ENCODE measurements around the gene ASAP2.

ASAP2 gene

DNA sequence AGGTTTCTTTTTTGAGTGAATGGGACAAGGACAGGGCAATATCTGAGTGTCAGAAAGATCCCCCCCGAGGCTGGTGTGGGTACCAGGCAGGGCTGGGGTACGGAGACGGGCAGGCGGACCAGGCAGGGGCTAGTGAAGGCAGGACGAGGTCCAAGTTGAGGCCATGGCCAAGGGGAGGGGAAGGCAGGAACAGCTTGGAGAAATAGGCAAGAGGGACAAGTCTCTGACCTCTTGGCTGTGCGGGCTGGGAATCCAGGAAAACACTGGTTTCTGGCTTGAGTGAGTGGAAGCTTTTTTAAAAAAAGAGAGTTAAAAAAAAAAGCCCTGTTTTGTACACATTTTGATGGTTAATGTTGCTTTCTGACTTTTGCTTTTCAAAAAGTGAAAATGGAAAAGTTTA lies 30.3 kb downstream of the ASAP2 start:
- no peak for ATAC-seq (ENCODE audit: low read depth)
- no peak for DNase-seq (ENCODE audit: low spot score in 2 of 2)
- H3K27me3 Mint-ChIP-seq: peaks cover 19% of the 10 kb centered on the region
- H3K36me3 Mint-ChIP-seq: peaks cover 2% of the 10 kb centered on the region
- H3K9me3 Mint-ChIP-seq: no peaks in the 10 kb centered on the region
- no peaks in the 10 kb centered on the region for H3K4me1 Mint-ChIP-seq
- no peak overlapping the region for H3K4me3 Mint-ChIP-seq
- no peak overlapping the region for H3K27ac Mint-ChIP-seq

DNA sequence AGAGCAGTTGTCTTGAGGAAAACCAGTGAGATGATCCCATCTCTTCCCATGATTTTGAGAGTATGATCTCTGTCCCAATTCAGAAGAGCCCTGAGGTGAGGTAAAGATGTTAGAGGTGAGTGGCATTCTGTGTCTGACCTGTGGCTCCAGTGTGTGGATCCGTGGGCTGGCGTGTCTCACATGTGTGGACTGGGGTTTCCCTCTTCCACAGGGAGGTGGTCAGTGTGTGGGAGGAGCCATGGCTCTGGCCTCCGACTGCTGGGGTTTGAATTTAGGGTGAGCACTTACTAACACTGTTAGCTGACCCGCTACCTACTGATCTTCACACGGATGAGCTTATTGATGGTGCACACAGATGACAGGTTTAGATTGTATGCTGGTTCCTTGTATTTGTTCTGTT lies 31.2 kb downstream of the ASAP2 start:
- ATAC-seq (ENCODE audit: low read depth) (no peak), DNase-seq (ENCODE audit: low spot score in 2 of 2) (no peak)
- Mint-ChIP-seq H3K4me1 (no peaks in the 10 kb centered on the region), H3K36me3 (no peaks in the 10 kb centered on the region), H3K27ac (no peak overlapping the region), H3K9me3 (no peaks in the 10 kb centered on the region), H3K27me3 (peaks cover 15% of the 10 kb centered on the region), H3K4me3 (no peak overlapping the region)

DNA sequence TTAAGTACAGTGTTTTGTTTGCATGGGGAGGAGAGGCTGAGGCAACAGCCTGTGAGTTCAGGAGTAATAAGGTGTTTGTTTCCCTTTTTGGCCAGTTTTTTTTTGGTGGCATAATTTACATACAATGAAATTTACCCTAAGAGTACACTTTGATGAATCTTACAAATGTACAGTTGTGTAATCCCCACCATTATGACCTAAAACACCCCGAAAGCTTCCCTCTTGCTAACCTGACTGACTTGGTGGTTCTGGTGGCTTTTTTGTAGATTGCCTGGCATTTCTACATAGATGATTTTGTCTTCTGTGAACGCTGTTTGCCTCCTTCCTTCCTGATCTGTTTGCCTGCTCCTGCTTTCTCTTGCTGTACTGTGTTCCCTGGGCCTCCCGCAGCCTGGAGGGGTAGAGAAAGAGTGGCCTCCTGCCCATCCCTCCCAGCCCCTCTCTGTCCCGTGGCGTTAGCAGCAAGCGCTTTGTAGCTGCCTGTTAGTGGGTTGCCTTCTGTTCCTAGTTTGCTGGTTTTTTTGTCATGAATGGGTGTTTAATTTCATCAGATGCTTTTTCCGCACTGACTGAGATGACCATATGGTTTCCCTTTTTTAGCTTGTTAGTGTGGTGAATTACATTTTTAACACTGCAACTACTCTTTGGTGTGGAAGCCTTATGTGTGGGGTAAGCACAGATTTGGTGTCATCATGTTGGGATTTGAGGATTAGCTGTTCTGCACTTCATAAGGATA lies 32.1 kb downstream of the ASAP2 start:
- Mint-ChIP-seq H3K4me3 (no peak overlapping the region), H3K27ac (no peak overlapping the region), H3K9me3 (no peaks in the 10 kb centered on the region), H3K4me1 (no peaks in the 10 kb centered on the region), H3K27me3 (peaks cover 13% of the 10 kb centered on the region), H3K36me3 (no peaks in the 10 kb centered on the region)
- DNase-seq (ENCODE audit: low spot score in 2 of 2) (no peak), ATAC-seq (ENCODE audit: low read depth) (no peak)

DNA sequence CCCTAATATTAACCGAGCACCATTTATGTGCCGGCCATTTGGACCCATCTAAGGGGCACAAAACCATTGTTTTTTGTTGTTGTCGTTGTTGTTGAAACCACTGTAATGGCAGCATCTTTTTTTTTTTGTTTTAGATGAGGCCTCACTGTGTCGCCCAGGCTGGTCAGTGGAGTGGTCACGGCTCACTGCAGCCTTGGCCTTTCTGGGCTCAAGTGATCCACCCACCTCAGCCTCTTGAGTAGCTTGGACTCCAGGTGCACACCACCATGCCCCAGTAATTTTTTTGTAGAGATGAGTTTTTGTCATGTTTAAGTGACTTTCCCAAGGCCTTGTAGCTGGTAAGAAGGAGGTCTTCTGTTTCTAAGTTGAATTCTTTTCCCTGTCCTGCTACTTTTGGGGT lies 33.0 kb downstream of the ASAP2 start:
- Mint-ChIP-seq H3K36me3 (no peaks in the 10 kb centered on the region), H3K4me1 (no peaks in the 10 kb centered on the region), H3K27me3 (peaks cover 13% of the 10 kb centered on the region), H3K4me3 (no peak overlapping the region), H3K27ac (no peak overlapping the region), H3K9me3 (no peaks in the 10 kb centered on the region)
- DNase-seq (ENCODE audit: low spot score in 2 of 2) (no peak), ATAC-seq (ENCODE audit: low read depth) (no peak)

DNA sequence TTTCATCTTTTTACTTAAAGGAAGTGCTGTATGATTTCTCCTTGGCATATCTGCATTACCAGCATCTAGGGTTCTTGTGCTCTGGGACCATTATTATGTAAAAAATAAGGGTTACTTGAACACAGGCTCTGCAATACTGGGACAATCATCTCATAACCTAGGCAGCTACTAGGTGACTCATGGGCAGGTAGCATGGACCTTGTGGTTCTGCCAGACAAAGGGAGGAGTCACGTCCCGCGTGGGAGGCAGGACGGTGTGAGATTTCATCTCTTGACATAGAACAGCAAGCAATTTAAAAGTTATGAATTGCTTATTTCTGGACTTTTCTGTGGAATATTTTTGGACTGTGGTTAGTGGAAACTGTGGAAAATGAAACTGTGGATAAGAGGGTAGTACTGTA lies 34.1 kb downstream of the ASAP2 start:
- H3K4me3 Mint-ChIP-seq: no peak overlapping the region
- ATAC-seq (ENCODE audit: low read depth): no peak

DNA sequence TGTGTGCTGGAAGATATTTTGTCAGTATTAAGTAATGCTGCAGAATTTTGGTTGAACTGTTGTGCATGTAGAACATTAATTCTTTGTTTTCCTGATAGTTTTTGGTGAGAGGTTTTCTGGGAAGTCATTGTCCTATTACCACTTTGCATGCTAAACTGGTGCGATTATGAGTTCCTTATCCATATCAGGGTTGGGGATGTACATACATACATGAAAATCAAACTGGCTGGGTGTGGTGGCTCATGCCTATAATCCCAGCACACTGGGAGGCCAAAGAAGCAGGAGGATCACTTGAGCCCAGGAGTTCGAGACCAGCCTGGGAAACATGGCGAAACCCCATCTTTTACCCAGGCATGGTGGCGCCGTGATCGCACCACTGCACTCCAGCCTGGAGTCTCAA lies 34.6 kb downstream of the ASAP2 start:
- Mint-ChIP-seq H3K9me3 (no peaks in the 10 kb centered on the region), H3K4me1 (no peaks in the 10 kb centered on the region), H3K36me3 (no peaks in the 10 kb centered on the region), H3K27ac (no peak overlapping the region), H3K4me3 (no peak overlapping the region), H3K27me3 (peaks cover 11% of the 10 kb centered on the region)
- DNase-seq (ENCODE audit: low spot score in 2 of 2) (no peak), ATAC-seq (ENCODE audit: low read depth) (no peak)

More for the DNA sequence above, 34.1 kb downstream of the ASAP2 start:
- Mint-ChIP-seq H3K27ac (no peak overlapping the region), H3K27me3 (peaks cover 11% of the 10 kb centered on the region), H3K9me3 (no peaks in the 10 kb centered on the region), H3K4me1 (no peaks in the 10 kb centered on the region), H3K36me3 (no peaks in the 10 kb centered on the region)
- DNase-seq (ENCODE audit: low spot score in 2 of 2): no peak

DNA sequence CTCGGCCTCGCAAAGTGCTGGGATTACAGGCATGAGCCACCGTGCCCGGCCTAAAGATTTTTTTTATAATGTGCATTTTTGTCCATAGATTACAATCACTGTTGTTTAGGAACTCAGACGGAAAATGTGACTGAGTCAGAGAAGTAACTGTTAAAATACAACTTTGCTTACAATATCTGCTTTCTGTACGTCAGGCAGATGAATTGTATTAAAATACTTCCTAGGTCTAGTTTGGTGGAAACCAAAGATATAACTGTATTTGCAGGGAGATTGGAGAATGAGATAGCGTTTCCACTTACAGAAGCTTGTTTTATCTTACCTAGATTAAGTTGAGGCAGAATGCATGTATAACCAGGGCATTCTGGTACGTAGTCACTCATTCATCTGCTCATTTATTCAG lies 36.7 kb downstream of the ASAP2 start:
- no peaks in the 10 kb centered on the region for H3K36me3 Mint-ChIP-seq
- DNase-seq (ENCODE audit: low spot score in 2 of 2) (no peak), ATAC-seq (ENCODE audit: low read depth) (no peak)
- H3K27me3 Mint-ChIP-seq: peaks cover 14% of the 10 kb centered on the region
- no peak overlapping the region for H3K27ac Mint-ChIP-seq
- no peaks in the 10 kb centered on the region for H3K4me1 Mint-ChIP-seq
- no peak overlapping the region for H3K4me3 Mint-ChIP-seq
- H3K9me3 Mint-ChIP-seq: no peaks in the 10 kb centered on the region

DNA sequence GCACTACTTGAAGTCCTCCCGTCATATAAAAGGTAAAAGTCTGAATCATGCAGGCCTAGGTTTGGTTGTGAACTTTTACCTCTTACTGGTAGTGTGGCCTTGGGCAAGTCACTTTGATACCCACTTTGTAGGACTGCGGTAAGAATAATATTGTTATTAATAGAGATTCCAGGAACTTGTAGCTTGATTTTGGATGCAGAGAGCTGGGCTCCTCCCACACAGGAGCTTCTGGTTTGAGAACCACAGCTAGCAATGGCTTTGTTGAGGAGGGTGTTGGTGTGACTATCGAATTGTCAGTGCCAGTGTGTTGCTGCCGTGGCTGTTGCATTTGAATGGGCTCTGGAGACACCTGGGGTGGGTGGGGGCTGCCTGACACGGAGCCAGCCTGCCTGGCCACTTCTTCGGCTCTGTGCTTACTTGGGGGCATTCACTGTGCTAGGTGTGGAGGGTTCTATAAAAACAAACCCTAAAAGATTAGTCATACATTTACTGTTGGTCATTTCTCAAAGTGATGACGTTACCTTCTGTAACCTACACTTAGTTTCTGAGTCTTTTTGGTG lies 38.5 kb downstream of the ASAP2 start:
- no peak overlapping the region for H3K4me3 Mint-ChIP-seq
- H3K9me3 Mint-ChIP-seq: no peaks in the 10 kb centered on the region
- H3K27ac Mint-ChIP-seq: no peak overlapping the region
- no peaks in the 10 kb centered on the region for H3K36me3 Mint-ChIP-seq
- ATAC-seq (ENCODE audit: low read depth) (no peak), DNase-seq (ENCODE audit: low spot score in 2 of 2) (no peak)
- no peaks in the 10 kb centered on the region for H3K4me1 Mint-ChIP-seq
- peaks cover 14% of the 10 kb centered on the region for H3K27me3 Mint-ChIP-seq

DNA sequence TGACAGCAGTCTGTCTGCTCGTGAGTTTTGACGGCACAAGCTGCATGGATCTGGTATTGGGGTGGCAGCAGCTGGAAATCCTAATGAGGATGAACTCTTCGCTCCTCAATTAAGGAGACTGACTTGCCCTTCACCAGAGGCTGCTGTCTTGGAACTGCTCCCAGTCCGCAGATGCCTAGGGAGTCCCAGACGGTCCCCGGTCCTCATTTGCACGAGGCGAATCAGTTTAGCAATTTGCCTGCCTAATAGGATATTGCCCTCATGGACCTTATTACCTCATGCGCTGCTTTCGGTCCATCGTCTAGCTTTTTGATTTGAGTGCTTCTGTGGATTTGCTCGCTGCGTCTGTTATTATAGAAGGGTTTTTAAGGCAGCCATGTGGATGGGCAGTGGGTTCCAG lies 40.6 kb downstream of the ASAP2 start:
- DNase-seq (ENCODE audit: low spot score in 2 of 2) (no peak), ATAC-seq (ENCODE audit: low read depth) (no peak)
- Mint-ChIP-seq H3K4me3 (no peak overlapping the region), H3K36me3 (no peaks in the 10 kb centered on the region), H3K4me1 (no peaks in the 10 kb centered on the region), H3K27ac (no peak overlapping the region), H3K9me3 (no peaks in the 10 kb centered on the region), H3K27me3 (peaks cover 14% of the 10 kb centered on the region)

DNA sequence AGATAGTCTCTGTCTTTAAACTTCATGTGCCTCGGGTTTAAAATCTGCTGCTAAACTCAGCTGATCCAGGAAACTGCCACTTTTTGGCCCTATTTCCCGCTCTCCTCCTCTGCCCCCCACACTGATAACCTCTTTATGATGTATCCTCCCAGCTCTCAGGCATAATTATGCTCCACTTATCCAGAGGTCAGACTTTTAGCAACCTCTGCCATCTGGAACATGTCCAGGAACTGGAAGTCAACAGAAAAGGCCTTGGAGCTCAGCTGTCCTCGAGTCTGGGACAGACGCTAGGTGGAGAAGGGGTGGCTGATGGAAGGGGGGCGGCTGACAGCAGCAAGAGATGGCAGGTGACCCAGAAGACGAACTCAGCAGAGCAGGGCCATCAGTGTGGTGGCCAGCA lies 41.2 kb downstream of the ASAP2 start:
- DNase-seq (ENCODE audit: low spot score in 2 of 2) (no peak), ATAC-seq (ENCODE audit: low read depth) (no peak)
- no peaks in the 10 kb centered on the region for H3K9me3 Mint-ChIP-seq
- H3K36me3 Mint-ChIP-seq: no peaks in the 10 kb centered on the region
- H3K27ac Mint-ChIP-seq: no peak overlapping the region
- no peaks in the 10 kb centered on the region for H3K4me1 Mint-ChIP-seq
- H3K4me3 Mint-ChIP-seq: no peak overlapping the region
- H3K27me3 Mint-ChIP-seq: peaks cover 14% of the 10 kb centered on the region

DNA sequence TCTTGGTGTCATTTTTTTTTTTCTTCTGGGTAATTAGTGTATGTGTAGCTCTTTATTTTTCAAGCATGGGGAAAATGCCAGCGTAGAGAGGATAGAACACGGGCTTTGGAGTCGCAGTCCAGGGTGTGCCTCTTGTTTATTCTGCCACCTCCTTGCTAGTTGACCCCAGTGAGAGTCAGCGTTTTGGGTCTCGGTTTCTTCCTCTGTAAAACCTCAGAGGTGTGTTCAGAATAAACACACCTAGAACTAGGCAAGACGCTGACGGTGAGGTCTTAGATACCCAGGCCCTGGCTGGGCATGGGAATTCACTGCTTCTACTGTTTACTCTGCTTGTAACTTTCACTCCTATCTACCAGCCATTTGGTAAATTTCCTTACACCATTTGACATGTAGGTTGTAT lies 41.8 kb downstream of the ASAP2 start:
- Mint-ChIP-seq H3K27me3 (peaks cover 14% of the 10 kb centered on the region), H3K27ac (no peak overlapping the region), H3K36me3 (no peaks in the 10 kb centered on the region), H3K4me3 (no peak overlapping the region), H3K9me3 (no peaks in the 10 kb centered on the region), H3K4me1 (no peaks in the 10 kb centered on the region)
- DNase-seq (ENCODE audit: low spot score in 2 of 2): no peak
- no peak for ATAC-seq (ENCODE audit: low read depth)

DNA sequence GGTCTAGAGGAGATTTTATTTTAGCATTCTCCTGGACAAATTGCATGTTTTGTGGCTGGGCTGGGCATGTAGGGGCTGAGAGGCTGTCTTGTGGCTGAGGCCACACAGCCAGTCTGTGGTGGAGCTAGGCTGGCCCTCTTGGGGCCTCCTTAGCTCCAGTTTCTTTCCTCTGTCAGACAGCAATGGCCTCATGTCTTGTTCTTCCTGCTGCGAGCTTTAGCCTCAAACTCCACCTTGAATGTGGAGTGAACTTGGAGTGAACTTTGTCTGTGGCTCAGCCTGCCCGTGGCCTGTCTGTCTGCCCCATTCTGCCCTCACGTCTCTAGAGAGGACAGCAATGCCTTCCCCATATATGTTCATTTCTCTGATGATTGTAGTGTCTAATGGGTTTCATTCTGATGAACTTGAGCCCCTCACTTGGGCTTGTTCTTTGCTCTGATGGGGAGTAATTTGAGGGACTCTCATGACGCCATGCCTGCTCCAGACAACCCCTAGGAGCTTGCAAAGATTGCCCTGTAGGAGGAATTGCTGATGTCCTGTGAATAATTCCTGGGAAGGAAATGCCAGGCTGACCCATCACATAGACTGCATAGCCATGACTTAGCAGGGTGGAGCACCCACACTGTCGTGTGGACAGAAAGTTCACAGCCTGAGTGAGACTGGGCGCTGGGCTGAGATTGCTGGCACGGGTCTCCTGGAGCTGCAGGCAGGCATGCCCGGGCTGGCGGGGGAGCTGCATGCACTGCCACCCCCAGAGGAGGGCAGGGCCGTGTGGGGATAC lies 42.6 kb downstream of the ASAP2 start:
- Mint-ChIP-seq H3K9me3 (no peaks in the 10 kb centered on the region), H3K27me3 (peaks cover 16% of the 10 kb centered on the region), H3K4me1 (no peaks in the 10 kb centered on the region), H3K4me3 (no peak overlapping the region), H3K27ac (no peak overlapping the region), H3K36me3 (no peaks in the 10 kb centered on the region)
- ATAC-seq (ENCODE audit: low read depth): no peak
- no peak for DNase-seq (ENCODE audit: low spot score in 2 of 2)

DNA sequence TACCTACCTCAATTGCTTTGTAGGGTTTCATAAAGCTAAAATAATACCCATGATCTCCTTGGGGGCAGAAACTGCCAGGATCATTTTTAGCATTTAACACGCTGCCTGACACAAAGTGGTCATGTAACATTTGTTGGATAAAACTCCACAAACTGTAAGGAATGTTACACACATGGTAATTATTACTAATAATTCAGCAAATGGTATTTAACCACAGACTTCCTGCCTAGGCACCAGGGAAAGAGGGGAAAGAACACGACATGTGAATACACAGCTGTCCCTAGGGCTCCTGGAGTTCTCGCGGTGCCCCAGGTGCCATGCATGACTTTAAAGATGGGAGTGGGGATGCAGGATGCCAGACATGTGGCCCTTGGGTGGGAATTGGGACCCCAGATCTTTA lies 43.5 kb downstream of the ASAP2 start:
- no peak overlapping the region for H3K27ac Mint-ChIP-seq
- H3K27me3 Mint-ChIP-seq: peaks cover 16% of the 10 kb centered on the region
- no peaks in the 10 kb centered on the region for H3K4me1 Mint-ChIP-seq
- no peaks in the 10 kb centered on the region for H3K36me3 Mint-ChIP-seq
- H3K4me3 Mint-ChIP-seq: no peak overlapping the region
- DNase-seq (ENCODE audit: low spot score in 2 of 2): no peak
- no peak for ATAC-seq (ENCODE audit: low read depth)
- no peaks in the 10 kb centered on the region for H3K9me3 Mint-ChIP-seq

DNA sequence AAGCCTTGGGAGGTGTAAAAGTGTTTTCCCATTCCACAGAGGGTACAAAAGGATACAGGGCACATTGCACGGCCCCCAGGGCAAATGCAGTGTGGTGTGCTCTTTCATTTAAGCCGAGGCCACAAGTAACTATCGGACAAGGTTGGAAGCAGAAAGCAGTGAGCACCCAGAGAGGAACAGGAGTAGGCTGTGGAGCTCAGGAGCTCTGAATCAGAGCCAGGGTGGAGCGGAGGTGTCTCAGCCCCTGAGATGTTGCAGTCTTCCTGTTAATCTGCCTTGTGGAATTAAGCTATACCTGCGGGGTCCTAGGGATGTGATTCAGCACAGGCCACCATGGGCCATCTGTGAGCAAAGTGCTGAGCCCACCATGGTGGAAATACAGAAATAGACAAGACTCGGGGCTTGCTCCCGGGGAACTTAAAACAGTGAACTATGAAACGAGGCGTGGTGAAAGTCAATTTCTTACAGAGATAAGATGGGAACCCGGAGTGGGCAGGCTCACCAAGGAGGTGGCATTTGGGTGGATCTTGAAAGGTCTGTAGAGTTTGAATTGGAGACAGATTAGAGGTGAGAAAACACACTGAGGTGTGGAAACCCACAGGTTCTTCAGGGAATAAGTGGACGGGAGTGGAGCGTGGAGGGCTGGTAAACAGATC lies 44.0 kb downstream of the ASAP2 start:
- Mint-ChIP-seq H3K27ac (no peak overlapping the region), H3K4me1 (no peaks in the 10 kb centered on the region), H3K27me3 (peaks cover 15% of the 10 kb centered on the region), H3K9me3 (no peaks in the 10 kb centered on the region), H3K4me3 (no peak overlapping the region), H3K36me3 (no peaks in the 10 kb centered on the region)
- DNase-seq (ENCODE audit: low spot score in 2 of 2) (no peak), ATAC-seq (ENCODE audit: low read depth) (no peak)
